Adipocyte (in vitro differentiated cells): ENCODE measurements around the gene KRT39.
A peak's percentile ranks its signal among the peaks of the same experiment; 100 is the strongest.
"Not testable (repeated sequence)": the region's sequence is repeated elsewhere in the genome, so short reads cannot be mapped to it uniquely, and the experiment has no call there.

Source experiments
- DNase-seq: peaks from one replicate; pipeline ENCODE4 v3.0.0-alpha.2; 2015; ENCODE audit warnings: low read depth
- H3K27me3 ChIP-seq: replicated peaks from 2 replicates; pipeline ENCODE4 v1.7.0; 2013; ENCODE audit warnings: mild to moderate bottlenecking, low read length, moderate library complexity; ENCODE audit not compliant: control insufficient read depth, insufficient read depth
- H3K36me3 ChIP-seq: 2 replicates; pipeline ENCODE4 v1.7.0; 2013; ENCODE audit warnings: low read length, mild to moderate bottlenecking, moderate library complexity; ENCODE audit not compliant: control insufficient read depth, insufficient read depth, severe bottlenecking
- H3K4me1 ChIP-seq: 2 replicates; pipeline ENCODE4 v1.7.0; 2013; ENCODE audit warnings: mild to moderate bottlenecking, low read length, moderate library complexity; ENCODE audit not compliant: control insufficient read depth, insufficient read depth
- H3K4me3 ChIP-seq: 2 replicates; pipeline ENCODE4 v1.7.0; 2013; ENCODE audit warnings: mild to moderate bottlenecking, low read length, moderate library complexity
- H3K9ac ChIP-seq: 2 replicates; pipeline ENCODE4 v1.7.0; 2013; ENCODE audit warnings: mild to moderate bottlenecking, low read length, moderate library complexity
- H3K9me3 ChIP-seq: 2 replicates; pipeline ENCODE4 v1.7.0; 2013; ENCODE audit warnings: mild to moderate bottlenecking, low read length, moderate library complexity; ENCODE audit not compliant: control insufficient read depth

KRT39 gene

DNA sequence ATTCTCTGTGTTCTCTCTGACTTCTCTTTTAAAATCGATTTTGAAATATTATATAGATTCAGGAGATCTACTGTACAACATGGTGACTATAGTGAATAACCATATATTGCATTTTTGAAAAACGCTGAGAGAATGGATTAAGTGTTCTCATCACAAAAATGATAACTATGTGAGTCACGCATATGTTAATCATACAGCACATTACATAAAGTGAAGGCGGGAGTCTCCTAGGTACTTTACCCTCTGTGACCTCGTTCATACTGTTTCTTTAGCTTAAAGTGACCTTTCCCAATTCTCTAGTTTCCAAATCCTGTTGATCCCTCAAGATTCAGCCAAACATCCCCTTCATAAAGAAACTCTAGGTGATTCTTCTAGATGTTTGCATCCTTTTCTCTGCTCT lies 36.1 kb upstream of the KRT39 start:
- no peaks in the 10 kb centered on the region for H3K4me1 ChIP-seq
- H3K9ac ChIP-seq, result no peak overlapping the region
- H3K27me3 ChIP-seq, result no peaks in the 10 kb centered on the region
- DNase-seq, result peak; percentile 58
- no peak overlapping the region for H3K4me3 ChIP-seq
- H3K9me3 ChIP-seq, result no peaks in the 10 kb centered on the region
- no peaks in the 10 kb centered on the region for H3K36me3 ChIP-seq

- H3K9me3 ChIP-seq, result no peaks in the 10 kb centered on the region
- no peaks in the 10 kb centered on the region for H3K4me1 ChIP-seq
- H3K36me3 ChIP-seq, result no peaks in the 10 kb centered on the region
- no peak overlapping the region for H3K4me3 ChIP-seq
- no peak overlapping the region for H3K9ac ChIP-seq
- no peak for DNase-seq
- peaks cover 3% of the 10 kb centered on the region for H3K27me3 ChIP-seq
Measured at GRCh38 chr17:41001795-41002194, 35.0 kb upstream of the KRT39 start.

DNA sequence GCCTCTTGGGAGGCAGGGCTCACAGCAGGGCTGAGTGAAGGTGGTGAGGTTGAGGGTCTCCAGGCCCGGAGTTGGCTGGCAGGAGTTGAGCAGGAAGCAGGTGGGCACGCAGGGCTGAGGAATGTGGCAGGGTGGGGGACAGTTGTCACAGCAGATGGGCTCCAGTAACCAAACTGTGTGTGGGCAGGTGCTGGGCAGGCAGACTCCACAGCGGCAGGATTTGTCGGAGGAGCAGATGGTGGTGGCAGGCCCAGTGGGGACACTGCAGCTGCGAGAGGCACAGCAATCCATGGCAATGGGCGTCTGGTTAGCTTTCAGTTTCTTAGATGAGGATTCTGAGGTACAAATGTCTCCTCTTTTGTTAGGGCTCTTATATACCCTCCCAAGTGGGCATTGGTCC lies 32.8 kb upstream of the KRT39 start, which contains the start of gene KRTAP3-2:
Gene KRTAP3-2, minus strand, starts transcription at position 344 of the 400 bp plus-strand sequence. Its CDS starts 53 bp downstream, at position 291.
- H3K9me3 ChIP-seq, H3K27me3 ChIP-seq, H3K36me3 ChIP-seq, H3K9ac ChIP-seq, H3K4me1 ChIP-seq, H3K4me3 ChIP-seq, DNase-seq: not testable (repeated sequence)

DNA sequence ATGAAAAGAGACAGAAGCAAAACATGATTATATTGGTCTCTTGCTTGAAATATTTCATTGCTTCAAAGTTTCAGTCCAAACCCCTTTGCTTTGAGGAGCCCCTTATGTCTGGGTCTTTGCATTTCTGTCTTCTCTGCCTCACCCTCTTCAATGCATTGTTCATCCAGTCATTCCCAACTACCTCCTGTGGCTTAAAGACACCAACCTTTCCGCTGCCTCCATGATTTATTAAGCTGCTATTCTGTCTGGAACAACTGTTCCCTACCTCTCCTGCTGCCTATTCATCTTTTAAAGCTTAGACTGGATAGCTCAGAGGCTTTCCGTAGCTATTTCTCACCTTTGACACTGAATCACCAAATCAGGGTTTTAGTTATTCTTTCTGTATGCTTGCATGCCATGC lies 30.6 kb upstream of the KRT39 start:
- H3K27me3 ChIP-seq, result peaks cover 3% of the 10 kb centered on the region
- H3K36me3 ChIP-seq, result no peaks in the 10 kb centered on the region
- H3K9me3 ChIP-seq, result no peaks in the 10 kb centered on the region
- no peak for DNase-seq
- H3K9ac ChIP-seq, result no peak overlapping the region
- H3K4me1 ChIP-seq, result no peaks in the 10 kb centered on the region
- no peak overlapping the region for H3K4me3 ChIP-seq

- no peaks in the 10 kb centered on the region for H3K36me3 ChIP-seq
- no peak for DNase-seq
- no peak overlapping the region for H3K9ac ChIP-seq
Measured at GRCh38 chr17:40996829-40997228, 30.1 kb upstream of the KRT39 start.

GRCh38 chr17:40995116-40995515 lies 28.4 kb upstream of the KRT39 start:
- Histone ChIP-seq H3K9me3 (no peaks in the 10 kb centered on the region), H3K4me3 (no peak overlapping the region), H3K9ac (no peak overlapping the region), H3K36me3 (no peaks in the 10 kb centered on the region), H3K27me3 (peaks cover 3% of the 10 kb centered on the region), H3K4me1 (no peaks in the 10 kb centered on the region)
- no peak for DNase-seq

More at GRCh38 chr17:40996829-40997228, 30.1 kb upstream of the KRT39 start:
- Histone ChIP-seq H3K27me3 (peaks cover 3% of the 10 kb centered on the region), H3K9me3 (no peaks in the 10 kb centered on the region), H3K4me3 (no peak overlapping the region), H3K4me1 (no peaks in the 10 kb centered on the region)

GRCh38 chr17:40993839-40994238 lies 27.1 kb upstream of the KRT39 start, which contains the start of gene KRTAP3-3:
TSS of gene KRTAP3-3 (minus strand) at chr17:40994164. CDS start at chr17:40994097, 67 bp downstream.
- no peak for DNase-seq
- Histone ChIP-seq H3K9me3 (no peaks in the 10 kb centered on the region), H3K4me1 (no peaks in the 10 kb centered on the region), H3K4me3 (no peak within 1 kb of the TSS), H3K36me3 (no peaks in the 10 kb centered on the region), H3K27me3 (peaks cover 3% of the 10 kb centered on the region), H3K9ac (no peak within 1 kb of the TSS)

DNA sequence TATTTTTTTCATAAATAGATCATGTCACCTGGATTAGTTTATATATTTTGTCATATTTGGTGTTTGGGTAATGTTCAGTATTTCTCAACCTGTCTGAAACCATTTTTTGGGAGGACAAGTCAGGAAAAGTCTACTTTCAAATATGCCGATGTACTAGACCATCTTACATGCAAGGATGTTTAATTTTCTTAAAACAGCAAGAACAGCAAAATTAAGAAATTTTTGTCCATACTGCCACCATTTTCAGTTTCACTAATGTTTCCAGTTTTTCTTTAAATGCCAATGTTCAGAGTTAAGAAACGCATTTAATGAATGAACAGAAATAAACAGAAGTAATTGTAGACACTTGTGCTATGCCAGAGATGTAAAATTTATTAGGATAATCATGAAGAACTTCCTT lies 26.3 kb upstream of the KRT39 start:
- H3K27me3 ChIP-seq, result peaks cover 3% of the 10 kb centered on the region
- H3K36me3 ChIP-seq, result no peaks in the 10 kb centered on the region

DNA sequence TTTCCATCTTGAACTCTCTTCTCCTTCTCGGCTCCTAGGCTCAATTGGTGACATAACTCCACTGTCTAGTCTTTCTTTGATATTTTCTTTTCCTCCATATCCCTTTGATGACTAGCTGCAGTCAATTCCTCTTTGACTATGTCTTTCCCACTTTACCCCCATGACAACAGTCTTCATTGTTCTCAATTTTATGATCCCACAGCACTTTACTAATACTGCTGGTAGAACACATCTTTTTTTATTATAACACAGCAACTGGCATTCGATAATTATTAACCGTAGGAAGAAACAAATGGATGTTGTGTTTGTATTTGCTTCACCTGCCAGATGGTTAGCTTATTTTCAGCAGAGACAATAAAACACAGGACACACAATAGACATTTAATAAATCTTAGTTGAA lies 25.9 kb upstream of the KRT39 start:
- H3K9ac ChIP-seq, result no peak overlapping the region
- H3K4me1 ChIP-seq, result no peaks in the 10 kb centered on the region
- no peak overlapping the region for H3K4me3 ChIP-seq
- no peaks in the 10 kb centered on the region for H3K36me3 ChIP-seq
- no peak for DNase-seq
- H3K27me3 ChIP-seq, result peaks cover 3% of the 10 kb centered on the region
- no peaks in the 10 kb centered on the region for H3K9me3 ChIP-seq

More for the DNA sequence above, 26.3 kb upstream of the KRT39 start:
- no peaks in the 10 kb centered on the region for H3K4me1 ChIP-seq
- no peaks in the 10 kb centered on the region for H3K9me3 ChIP-seq
- H3K4me3 ChIP-seq, result no peak overlapping the region
- DNase-seq, result no peak
- H3K9ac ChIP-seq, result no peak overlapping the region

GRCh38 chr17:40986920-40987319 lies 20.2 kb upstream of the KRT39 start:
- DNase-seq, result no peak
- H3K36me3 ChIP-seq, result no peaks in the 10 kb centered on the region
- H3K27me3 ChIP-seq, result no peaks in the 10 kb centered on the region
- no peaks in the 10 kb centered on the region for H3K9me3 ChIP-seq
- no peaks in the 10 kb centered on the region for H3K4me1 ChIP-seq
- no peak overlapping the region for H3K4me3 ChIP-seq
- no peak overlapping the region for H3K9ac ChIP-seq

DNA sequence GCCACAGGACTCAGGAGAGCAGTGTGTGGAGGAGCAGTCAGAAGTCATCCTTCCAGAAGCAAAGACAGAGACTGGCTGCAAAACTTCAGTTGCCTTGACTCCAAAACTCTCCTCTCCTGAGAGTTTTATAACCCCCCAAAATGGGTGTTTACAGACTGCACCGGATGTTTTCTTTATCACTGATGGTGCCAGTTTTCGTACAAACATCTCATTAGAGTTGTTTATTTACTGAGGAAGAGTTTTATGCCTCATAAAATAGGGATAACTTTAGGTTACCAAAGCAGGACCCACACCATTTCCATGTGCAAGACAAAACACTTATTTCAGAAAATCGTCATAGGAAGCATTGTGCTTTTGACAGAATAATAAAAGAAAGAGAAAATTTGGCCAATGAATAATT lies 17.5 kb upstream of the KRT39 start, which contains the start of gene KRT40:
Gene KRT40, minus strand, starts transcription at position 101 of the 400 bp plus-strand sequence. Its CDS starts 53 bp downstream, at position 48.
- no peak within 1 kb of the TSS for H3K4me3 ChIP-seq
- DNase-seq, result no peak
- peaks cover 10% of the 10 kb centered on the region for H3K4me1 ChIP-seq
- H3K9ac ChIP-seq, result no peak within 1 kb of the TSS
- no peaks in the 10 kb centered on the region for H3K36me3 ChIP-seq
- no peaks in the 10 kb centered on the region for H3K9me3 ChIP-seq
- H3K27me3 ChIP-seq, result no peaks in the 10 kb centered on the region

DNA sequence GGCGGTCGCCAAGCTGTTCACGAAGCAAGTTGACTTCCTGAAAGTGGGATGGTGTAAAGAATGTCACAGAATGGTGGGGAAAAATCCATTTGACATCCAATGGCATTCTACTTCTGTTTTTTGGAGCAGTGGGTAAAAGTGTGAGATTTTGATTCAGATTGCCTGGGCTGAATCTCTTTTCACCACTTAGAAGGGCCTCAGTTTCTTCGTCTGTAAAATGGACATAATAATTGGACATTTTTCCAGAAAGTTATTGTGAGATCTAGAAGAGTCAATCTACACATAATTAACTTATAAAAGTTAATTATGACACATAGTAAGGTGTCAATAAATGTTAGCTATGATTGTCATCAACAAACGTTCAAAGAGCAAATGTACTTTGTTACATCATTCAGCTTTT lies 14.4 kb upstream of the KRT39 start:
- peak overlapping the region; percentile 62 for H3K4me3 ChIP-seq
- H3K4me1 ChIP-seq, result peaks cover 10% of the 10 kb centered on the region
- no peak overlapping the region for H3K9ac ChIP-seq
- H3K9me3 ChIP-seq, result no peaks in the 10 kb centered on the region
- H3K27me3 ChIP-seq, result no peaks in the 10 kb centered on the region
- DNase-seq, result no peak
- no peaks in the 10 kb centered on the region for H3K36me3 ChIP-seq
